Activated gamma-delta T cell (primary cell): ENCODE data around the gene PDK4.
"Not testable (repeated sequence)": the region's sequence is repeated elsewhere in the genome, so short reads cannot be mapped to it uniquely, and the experiment has no call there.

Experiments
- DNase-seq: peaks from one replicate; lab custom pipeline; 2025; lab: John Stamatoyannopoulos, UW

Gene PDK4

GRCh38 chr7:95604811-95605210 lies 8.5 kb upstream of the PDK4 start:
- not testable (repeated sequence) for DNase-seq

- DNase-seq: not testable (repeated sequence)
Observed at GRCh38 chr7:95604397-95604796, 8.1 kb upstream of the PDK4 start.

GRCh38 chr7:95602421-95602820 lies 6.1 kb upstream of the PDK4 start:
- DNase-seq: no peak

GRCh38 chr7:95601316-95601715 lies 5.0 kb upstream of the PDK4 start:
- DNase-seq: no peak

- no peak for DNase-seq
Observed at GRCh38 chr7:95599069-95599468, 2.8 kb upstream of the PDK4 start.

- no peak for DNase-seq
Observed at GRCh38 chr7:95598511-95598910, 2.2 kb upstream of the PDK4 start.

GRCh38 chr7:95595746-95596197 lies 544 bp downstream of the PDK4 start:
- DNase-seq: no peak

- DNase-seq: no peak
Observed at GRCh38 chr7:95594185-95594584, 2.1 kb downstream of the PDK4 start.

- no peak for DNase-seq
Observed at GRCh38 chr7:95593343-95593742, 3.0 kb downstream of the PDK4 start.

GRCh38 chr7:95592570-95592969 lies 3.7 kb downstream of the PDK4 start:
- DNase-seq: no peak

GRCh38 chr7:95590387-95591248 lies 5.7 kb downstream of the PDK4 start:
- no peak for DNase-seq

GRCh38 chr7:95589766-95590165 lies 6.5 kb downstream of the PDK4 start:
- no peak for DNase-seq

- no peak for DNase-seq
Observed at GRCh38 chr7:95589031-95589430, 7.3 kb downstream of the PDK4 start.

GRCh38 chr7:95586951-95587301 lies 9.4 kb downstream of the PDK4 start:
- DNase-seq: no peak

- DNase-seq: no peak
Observed at GRCh38 chr7:95585426-95585789, 10.9 kb downstream of the PDK4 start.

GRCh38 chr7:95584769-95585425 lies 11.4 kb downstream of the PDK4 start:
- DNase-seq: no peak

- DNase-seq: no peak
Observed at GRCh38 chr7:95583834-95584621, 12.3 kb downstream of the PDK4 start.

- DNase-seq: no peak
Observed at GRCh38 chr7:95582578-95583293, 13.6 kb downstream of the PDK4 start.

GRCh38 chr7:95581467-95581866 lies 14.8 kb downstream of the PDK4 start:
- DNase-seq: no peak

GRCh38 chr7:95579318-95579717 lies 17.0 kb downstream of the PDK4 start:
- DNase-seq: no peak

- no peak for DNase-seq
Observed at GRCh38 chr7:95578299-95578855, 17.9 kb downstream of the PDK4 start.

- DNase-seq: no peak
Observed at GRCh38 chr7:95577137-95577536, 19.2 kb downstream of the PDK4 start.
